ENCODE measurements around the gene AKNAD1.

DNA sequence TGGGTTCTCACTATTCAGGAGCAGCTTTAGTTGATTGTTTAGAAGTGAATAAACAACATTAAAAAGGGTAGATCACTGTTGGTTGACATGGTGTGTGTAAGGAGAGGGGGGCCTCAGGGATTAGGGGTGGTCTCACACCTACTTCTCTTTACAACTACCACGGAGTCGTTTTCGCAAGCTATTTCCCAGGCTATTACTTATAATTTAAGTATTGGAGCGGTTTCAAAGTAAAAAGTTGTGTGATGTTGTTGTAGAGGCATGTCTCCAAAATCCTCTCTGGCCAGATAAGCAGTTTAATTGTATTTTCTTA lies 21.2 kb upstream of the AKNAD1 start:
- TF ChIP-seq, protein P1, sequence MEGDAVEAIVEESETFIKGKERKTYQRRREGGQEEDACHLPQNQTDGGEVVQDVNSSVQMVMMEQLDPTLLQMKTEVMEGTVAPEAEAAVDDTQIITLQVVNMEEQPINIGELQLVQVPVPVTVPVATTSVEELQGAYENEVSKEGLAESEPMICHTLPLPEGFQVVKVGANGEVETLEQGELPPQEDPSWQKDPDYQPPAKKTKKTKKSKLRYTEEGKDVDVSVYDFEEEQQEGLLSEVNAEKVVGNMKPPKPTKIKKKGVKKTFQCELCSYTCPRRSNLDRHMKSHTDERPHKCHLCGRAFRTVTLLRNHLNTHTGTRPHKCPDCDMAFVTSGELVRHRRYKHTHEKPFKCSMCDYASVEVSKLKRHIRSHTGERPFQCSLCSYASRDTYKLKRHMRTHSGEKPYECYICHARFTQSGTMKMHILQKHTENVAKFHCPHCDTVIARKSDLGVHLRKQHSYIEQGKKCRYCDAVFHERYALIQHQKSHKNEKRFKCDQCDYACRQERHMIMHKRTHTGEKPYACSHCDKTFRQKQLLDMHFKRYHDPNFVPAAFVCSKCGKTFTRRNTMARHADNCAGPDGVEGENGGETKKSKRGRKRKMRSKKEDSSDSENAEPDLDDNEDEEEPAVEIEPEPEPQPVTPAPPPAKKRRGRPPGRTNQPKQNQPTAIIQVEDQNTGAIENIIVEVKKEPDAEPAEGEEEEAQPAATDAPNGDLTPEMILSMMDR (IDR thresholded peaks at IDR 0.05; ENCODE audit: low read depth, low read length, poor library complexity, severe bottlenecking): no peak
- no peak for TF ChIP-seq EZH2phosphoT487 (IDR thresholded peaks at IDR 0.05; ENCODE audit: borderline replicate concordance, low read length)

All from DOHH2 (cell line).